ENCODE results near the gene OSM.
"Not testable (repeated sequence)": the region's sequence is repeated elsewhere in the genome, so short reads cannot be mapped to it uniquely, and the experiment has no call there.

The OSM gene

DNA sequence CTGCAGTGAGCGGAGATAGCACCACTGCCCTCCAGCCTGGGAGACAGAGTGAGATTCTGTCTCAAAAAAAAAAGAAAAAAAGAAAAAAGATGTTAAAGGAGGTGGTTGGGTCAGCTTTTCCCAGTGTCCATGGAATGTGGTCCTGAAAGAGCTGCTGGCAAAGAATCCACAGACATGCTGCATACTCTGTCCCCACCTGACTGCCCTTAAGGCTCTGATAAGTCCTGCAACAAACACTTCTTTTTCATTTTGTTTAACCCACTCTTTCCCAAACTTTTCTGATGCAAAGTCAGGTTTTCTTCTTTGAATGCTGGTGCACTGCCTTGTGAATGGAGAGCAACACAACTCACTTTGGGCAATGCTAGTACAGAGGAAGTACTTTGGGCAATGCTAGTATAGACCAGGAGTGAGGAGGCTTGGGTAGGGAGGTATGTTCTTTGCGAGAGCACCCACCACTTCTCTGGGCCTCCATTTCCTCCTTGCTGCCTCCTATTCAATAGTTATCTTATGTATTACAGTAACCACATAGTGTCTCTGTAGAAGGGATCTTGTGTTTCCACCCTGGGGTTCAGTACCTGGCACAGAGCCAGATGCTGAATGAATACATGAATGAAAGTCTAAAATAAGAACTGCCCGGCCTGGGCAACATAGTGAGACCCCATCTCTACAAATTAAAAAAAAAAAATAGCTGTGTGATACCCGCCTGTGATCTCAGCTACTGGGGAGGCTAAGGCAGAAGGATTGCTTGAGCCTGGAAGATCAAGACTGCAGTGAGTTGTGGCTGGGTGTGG lies 39.0 kb downstream of the OSM start:
- DNase-seq (ENCODE audit: low read depth, low spot score), result no peak

GRCh38 chr22:30226192-30226832 lies 40.3 kb downstream of the OSM start:
- DNase-seq (ENCODE audit: low read depth, low spot score), result peak; percentile 52

- no peak for DNase-seq (ENCODE audit: low read depth, low spot score)
Measured at GRCh38 chr22:30225220-30225927, 41.3 kb downstream of the OSM start.

DNA sequence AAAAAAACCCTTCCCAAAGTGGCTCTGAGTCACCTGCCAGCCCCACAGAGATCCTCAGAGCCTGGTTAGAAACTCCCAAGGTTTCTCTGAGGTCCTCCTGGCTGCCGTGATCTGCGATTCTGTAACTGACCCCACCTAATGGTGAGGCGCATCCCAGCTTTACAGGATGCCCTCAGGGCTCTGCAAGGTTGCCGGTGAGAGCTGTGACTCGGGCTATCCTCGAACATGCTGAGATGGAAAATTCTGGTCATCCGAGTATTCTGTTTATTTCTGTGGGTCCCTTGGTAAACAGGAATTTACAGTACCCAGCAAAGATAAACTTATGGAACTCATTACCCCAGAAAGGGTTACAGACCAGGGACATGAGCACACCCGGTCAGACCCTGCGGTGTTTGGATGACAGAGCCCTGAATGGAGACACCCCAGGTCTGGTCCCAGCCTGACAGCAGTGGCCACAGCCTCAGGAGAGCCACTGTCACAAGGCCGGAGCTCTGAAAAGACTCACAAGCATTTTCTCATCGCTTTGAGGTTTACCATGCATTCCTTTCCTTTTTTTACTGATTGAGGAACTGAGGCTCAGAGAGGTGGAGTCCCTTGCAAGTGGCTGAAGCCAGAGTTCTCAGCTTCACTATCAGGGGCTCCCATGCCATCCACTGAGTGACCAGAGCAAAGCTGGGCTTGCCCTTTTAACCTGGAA lies 42.3 kb downstream of the OSM start:
- peak; percentile 79 for DNase-seq (ENCODE audit: low read depth, low spot score)

DNA sequence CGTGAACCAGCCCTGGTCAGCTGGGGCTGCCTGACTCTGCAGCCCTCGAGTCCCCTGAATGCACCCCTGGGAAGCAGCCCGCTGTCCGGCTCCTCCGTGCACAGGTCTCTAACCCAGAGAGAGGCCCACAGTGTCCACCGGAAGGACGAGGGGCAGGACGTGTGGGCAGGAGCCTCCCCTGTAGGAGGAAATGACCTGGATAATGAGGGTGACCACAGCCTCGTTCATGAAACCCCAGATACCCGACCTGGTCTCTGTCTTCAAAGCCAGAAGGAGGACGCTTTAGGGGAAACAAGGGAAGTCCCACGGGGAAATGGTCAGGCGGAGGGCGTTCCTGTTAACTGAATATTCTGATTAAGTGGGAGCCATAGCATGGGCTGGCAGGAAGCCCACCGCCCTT lies 43.3 kb downstream of the OSM start:
- DNase-seq (ENCODE audit: low read depth, low spot score), result no peak

DNA sequence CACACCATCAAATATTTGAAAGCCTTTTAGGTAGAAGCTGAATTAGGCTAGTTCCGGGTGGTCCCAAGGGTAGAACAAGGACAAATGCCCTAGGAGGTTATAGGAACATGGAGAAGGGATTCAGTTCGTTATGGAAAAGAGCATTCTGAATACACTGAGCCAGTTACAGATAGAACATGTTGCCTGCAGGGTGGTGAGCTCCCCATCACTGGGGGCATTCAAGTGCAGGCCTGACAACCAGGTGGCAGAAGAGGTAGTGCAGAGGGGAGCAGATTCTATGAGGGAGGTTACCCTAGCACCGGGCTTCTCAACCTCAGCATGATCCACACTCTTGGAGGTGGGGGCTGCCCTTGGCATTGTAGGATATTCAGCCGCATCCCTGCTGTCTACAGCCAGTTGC lies 44.3 kb downstream of the OSM start:
- no peak for DNase-seq (ENCODE audit: low read depth, low spot score)

- DNase-seq (ENCODE audit: low read depth, low spot score), result no peak
Measured at GRCh38 chr22:30221121-30221992, 45.3 kb downstream of the OSM start.

DNA sequence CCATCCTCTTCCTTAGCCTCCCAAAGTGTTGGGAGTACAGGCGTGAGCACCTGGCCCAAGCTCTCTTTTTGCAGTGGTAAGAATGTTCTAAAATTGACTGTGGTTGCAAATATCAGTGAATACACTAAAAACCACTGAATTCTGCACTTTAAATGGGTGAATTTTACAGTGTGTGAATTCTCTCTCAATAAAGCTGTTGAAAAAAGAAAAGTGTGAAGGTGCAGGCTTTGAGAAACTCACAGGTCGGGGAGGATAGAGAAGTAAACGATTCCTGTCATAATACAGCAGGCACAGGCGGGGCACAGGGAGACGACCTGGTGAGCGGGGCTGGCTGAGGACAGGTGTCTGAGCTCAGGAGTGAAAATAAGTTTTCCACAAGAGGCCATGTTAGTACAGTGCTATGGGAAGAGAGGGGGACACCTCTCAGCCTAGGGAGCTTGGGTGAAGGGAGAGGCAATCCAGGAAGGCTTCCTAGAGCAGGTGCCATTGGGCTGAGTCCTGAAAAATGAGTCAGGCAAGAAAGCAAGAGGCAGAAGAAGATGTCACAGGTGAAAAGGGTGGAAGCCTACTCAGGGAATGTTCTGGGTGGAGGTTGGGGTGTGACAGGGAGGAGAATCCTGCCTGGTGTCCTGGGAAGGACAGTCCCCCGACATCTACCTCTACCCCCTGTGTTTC lies 46.2 kb downstream of the OSM start:
- DNase-seq (ENCODE audit: low read depth, low spot score), result no peak

GRCh38 chr22:30219668-30220278 lies 46.9 kb downstream of the OSM start:
- no peak for DNase-seq (ENCODE audit: low read depth, low spot score)

DNA sequence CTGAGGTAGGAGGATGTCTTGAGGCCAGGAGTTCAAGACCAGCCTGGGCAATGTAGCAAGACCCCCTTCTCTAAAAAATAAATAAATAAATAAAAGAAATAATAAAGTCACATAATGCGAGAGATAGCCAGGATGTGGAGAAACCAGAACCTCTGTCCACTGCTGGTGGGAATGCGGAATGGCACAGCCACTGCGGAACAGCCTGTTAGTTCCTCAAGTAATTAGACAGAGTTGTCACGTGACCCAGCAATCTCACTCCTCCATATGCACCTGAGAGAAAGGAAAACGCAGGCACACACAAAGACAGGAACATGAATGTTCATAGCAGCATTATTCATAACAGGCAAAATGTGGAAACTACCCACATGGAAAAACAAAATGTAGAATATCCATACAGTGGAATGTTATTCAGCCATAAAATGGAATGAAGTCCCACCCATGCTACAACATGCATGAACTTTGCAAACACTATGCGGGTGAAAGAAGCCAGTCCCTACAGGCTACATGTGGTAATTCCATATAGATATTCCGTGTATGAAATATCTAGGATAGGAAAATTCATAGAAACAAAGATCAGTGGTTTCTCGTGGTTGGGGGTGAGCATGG lies 47.5 kb downstream of the OSM start:
- DNase-seq (ENCODE audit: low read depth, low spot score), result no peak

- DNase-seq (ENCODE audit: low read depth, low spot score), result no peak
Measured at GRCh38 chr22:30217698-30218560, 48.7 kb downstream of the OSM start.

DNA sequence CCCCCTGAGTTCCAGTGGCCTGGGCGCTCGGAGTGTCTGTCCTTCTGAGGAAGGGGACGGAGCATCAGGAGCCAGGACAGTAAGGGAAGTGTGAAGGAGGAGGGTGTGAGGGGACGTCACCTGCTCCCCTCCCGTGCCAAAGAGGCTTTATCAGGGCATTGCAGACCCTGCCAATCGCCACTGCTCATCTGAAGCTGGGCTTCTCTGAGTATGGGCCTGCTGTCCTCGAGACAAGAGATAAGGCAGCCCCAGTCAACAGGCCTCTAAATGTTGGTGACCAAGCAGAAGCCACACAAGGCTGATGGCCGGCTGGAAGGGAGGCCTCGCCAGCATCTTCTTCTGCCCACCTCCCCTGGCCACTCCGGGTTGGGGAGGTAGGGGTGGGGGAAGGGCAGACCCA lies 49.9 kb downstream of the OSM start:
- no peak for DNase-seq (ENCODE audit: low read depth, low spot score)

DNA sequence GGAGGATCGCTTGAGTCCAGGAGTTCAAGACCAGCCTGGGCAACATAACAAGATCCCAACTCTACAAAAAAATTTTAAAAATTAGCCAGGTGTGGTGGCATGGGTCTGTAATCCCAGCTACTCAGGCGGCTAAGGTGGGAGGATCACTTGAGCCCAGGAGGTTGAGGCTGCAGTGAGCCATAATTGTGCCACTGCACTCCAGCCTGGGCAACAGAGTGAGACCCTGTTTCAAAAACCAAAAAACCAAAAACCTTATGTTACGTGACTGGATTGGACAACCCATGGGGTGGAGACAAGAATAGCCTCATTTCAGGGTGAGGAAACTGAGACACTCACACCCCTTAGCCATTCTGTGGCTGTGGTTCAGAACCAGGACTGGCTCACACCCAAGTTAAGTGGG lies 50.4 kb downstream of the OSM start:
- DNase-seq (ENCODE audit: low read depth, low spot score), result not testable (repeated sequence)

- no peak for DNase-seq (ENCODE audit: low read depth, low spot score)
Measured at GRCh38 chr22:30214703-30215407, 51.8 kb downstream of the OSM start.

- no peak for DNase-seq (ENCODE audit: low read depth, low spot score)
Measured at GRCh38 chr22:30212996-30213441, 53.6 kb downstream of the OSM start.
